WTC11 (cell line): ENCODE measurements around the gene COL26A1.

Experiments
- NFE2L1 ChIP-seq: sonication (generic); formaldehyde crosslinking; IDR thresholded peaks from 2 replicates; pipeline ENCODE4 v1.8.1; 2023; ENCODE audit warnings: missing genetic modification reagents
- TF ChIP-seq, protein P1 (sequence below): fragments of 200-600 bp; IDR thresholded peaks from 2 replicates; pipeline ENCODE4 v1.8.0; 2022; ENCODE audit warnings: antibody characterized with exemption

DNA sequence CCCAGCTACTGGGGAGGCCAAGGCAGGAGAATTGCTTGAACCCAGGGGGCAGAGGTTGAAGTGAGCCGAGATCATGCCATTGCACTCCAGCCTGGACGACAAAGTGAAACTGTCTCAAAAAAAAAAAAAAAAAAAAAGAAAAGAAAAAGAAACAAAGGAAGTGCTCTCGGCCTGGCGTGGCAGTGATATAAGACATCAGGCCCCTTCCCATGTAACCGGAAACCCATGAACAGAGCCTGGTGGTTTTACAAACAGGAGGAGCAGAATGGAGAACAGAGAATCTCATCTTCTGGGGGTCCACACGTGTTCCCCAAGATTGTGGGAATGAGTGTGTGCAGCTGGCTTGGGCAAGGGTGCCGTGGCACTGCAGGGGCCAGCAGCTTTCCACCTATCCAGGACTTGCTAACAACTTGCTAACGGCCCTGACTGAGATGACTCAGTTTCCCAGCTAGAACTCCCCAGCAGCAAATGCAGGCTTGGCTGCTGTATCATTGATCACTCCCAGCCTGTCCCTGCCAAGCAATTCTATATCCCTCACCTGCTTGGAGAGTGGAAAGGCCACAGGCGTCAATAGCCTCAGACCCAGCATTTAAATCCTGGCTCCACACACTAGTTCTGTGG, 103.0 kb downstream of the COL26A1 start:
- no peak for TF ChIP-seq NFE2L1 (CRISPR knock-in tag)
- TF ChIP-seq, protein P1, sequence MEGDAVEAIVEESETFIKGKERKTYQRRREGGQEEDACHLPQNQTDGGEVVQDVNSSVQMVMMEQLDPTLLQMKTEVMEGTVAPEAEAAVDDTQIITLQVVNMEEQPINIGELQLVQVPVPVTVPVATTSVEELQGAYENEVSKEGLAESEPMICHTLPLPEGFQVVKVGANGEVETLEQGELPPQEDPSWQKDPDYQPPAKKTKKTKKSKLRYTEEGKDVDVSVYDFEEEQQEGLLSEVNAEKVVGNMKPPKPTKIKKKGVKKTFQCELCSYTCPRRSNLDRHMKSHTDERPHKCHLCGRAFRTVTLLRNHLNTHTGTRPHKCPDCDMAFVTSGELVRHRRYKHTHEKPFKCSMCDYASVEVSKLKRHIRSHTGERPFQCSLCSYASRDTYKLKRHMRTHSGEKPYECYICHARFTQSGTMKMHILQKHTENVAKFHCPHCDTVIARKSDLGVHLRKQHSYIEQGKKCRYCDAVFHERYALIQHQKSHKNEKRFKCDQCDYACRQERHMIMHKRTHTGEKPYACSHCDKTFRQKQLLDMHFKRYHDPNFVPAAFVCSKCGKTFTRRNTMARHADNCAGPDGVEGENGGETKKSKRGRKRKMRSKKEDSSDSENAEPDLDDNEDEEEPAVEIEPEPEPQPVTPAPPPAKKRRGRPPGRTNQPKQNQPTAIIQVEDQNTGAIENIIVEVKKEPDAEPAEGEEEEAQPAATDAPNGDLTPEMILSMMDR = no peak
